ENCODE data around the gene TBC1D9. TPM values are rescaled to one million over a fixed set of nuclear protein-coding genes. Genes with fewer than 3 reads are reported as not detected.

Gene TBC1D9
- total RNA-seq, 1 donor from 2014 or later, result 34.6 TPM

GRCh38 chr4:140617499-140618248, 138.5 kb downstream of the TBC1D9 start:
- TF ChIP-seq CTCF (IDR thresholded peaks at IDR 0.05; ENCODE audit: insufficient read depth, low read length, poor library complexity, severe bottlenecking), result no peak
- DNase-seq (ENCODE audit: low read depth), result no peak
- Histone ChIP-seq H3K27me3 (ENCODE audit: control insufficient read depth, insufficient read depth, low read length) (no peaks in the 10 kb centered on the region), H3K4me3 (ENCODE audit: low read depth, low read length) (no peak overlapping the region), H3K36me3 (ENCODE audit: control insufficient read depth, insufficient read depth, low read length) (no peaks in the 10 kb centered on the region)

- TF ChIP-seq CTCF (IDR thresholded peaks at IDR 0.05; ENCODE audit: insufficient read depth, low read length, poor library complexity, severe bottlenecking), result no peak
- no peaks in the 10 kb centered on the region for H3K27me3 ChIP-seq (ENCODE audit: control insufficient read depth, insufficient read depth, low read length)
- H3K36me3 ChIP-seq (ENCODE audit: control insufficient read depth, insufficient read depth, low read length), result no peaks in the 10 kb centered on the region
- DNase-seq (ENCODE audit: low read depth), result no peak
- no peak overlapping the region for H3K4me3 ChIP-seq (ENCODE audit: low read depth, low read length)
Measured at GRCh38 chr4:140615451-140615850, 140.7 kb downstream of the TBC1D9 start.

- H3K27me3 ChIP-seq (ENCODE audit: control insufficient read depth, insufficient read depth, low read length), result no peaks in the 10 kb centered on the region
- no peaks in the 10 kb centered on the region for H3K36me3 ChIP-seq (ENCODE audit: control insufficient read depth, insufficient read depth, low read length)
- H3K4me3 ChIP-seq (ENCODE audit: low read depth, low read length), result no peak overlapping the region
- TF ChIP-seq CTCF (IDR thresholded peaks at IDR 0.05; ENCODE audit: insufficient read depth, low read length, poor library complexity, severe bottlenecking), result no peak
- no peak for DNase-seq (ENCODE audit: low read depth)
Measured at GRCh38 chr4:140612357-140612756, 143.8 kb downstream of the TBC1D9 start.

- DNase-seq (ENCODE audit: low read depth), result no peak
- Histone ChIP-seq H3K36me3 (ENCODE audit: control insufficient read depth, insufficient read depth, low read length) (no peaks in the 10 kb centered on the region), H3K4me3 (ENCODE audit: low read depth, low read length) (no peak overlapping the region), H3K27me3 (ENCODE audit: control insufficient read depth, insufficient read depth, low read length) (no peaks in the 10 kb centered on the region)
- TF ChIP-seq CTCF (IDR thresholded peaks at IDR 0.05; ENCODE audit: insufficient read depth, low read length, poor library complexity, severe bottlenecking), result no peak
Measured at GRCh38 chr4:140611854-140612253, 144.3 kb downstream of the TBC1D9 start.

- peak; percentile 51 for TF ChIP-seq CTCF (IDR thresholded peaks at IDR 0.05; ENCODE audit: insufficient read depth, low read length, poor library complexity, severe bottlenecking)
- H3K27me3 ChIP-seq (ENCODE audit: control insufficient read depth, insufficient read depth, low read length), result no peaks in the 10 kb centered on the region
Measured at GRCh38 chr4:140609548-140610425, 146.4 kb downstream of the TBC1D9 start.

More at GRCh38 chr4:140609548-140610425, 146.4 kb downstream of the TBC1D9 start:
- Histone ChIP-seq H3K36me3 (ENCODE audit: control insufficient read depth, insufficient read depth, low read length) (no peaks in the 10 kb centered on the region), H3K4me3 (ENCODE audit: low read depth, low read length) (no peak overlapping the region)
- DNase-seq (ENCODE audit: low read depth), result peak; percentile 16

All from kidney epithelial cell (primary cell).